GM18873 (cell line): ENCODE data around the gene ZNF277.

ENCODE experiments used
- ATAC-seq: cut with Tn5 transposase; IDR thresholded peaks from one replicate; pipeline ENCODE4 v1.9.1; 2021; ENCODE audit warnings: mild to moderate bottlenecking, moderate library complexity, moderate number of reproducible peaks; ENCODE audit not compliant: unreplicated experiment, low FRiP score

ZNF277 gene

DNA sequence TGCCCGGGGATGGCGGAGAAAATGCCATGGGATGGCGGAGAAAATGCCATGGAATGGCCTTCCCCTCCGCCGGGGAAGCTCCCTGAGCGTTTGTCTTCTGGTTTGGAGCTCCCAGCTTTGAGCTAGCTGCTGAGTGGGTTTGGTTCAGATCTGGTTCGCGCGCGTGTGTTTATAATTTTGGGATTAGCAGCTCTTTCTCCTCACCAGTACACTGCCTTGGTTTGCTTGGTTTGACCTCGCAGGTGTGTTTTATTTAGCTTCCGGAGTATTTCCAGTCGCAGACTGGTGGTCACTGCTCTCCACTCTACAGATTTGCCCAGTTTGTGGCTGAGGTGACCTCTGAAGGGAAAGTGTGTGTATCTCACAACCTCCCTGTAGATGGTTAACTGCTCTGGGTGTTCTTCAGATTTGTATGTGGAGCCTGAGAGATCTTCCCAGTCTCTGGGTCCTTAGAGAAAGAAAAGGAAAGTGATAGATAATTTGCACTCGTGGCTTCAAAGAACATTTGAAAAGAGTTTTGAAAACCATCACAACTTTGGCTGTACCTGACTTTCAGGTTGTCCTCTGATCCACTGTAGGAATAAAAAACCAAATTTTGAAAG, 597 bp downstream of the ZNF277 start:
- ATAC-seq, result no peak

DNA sequence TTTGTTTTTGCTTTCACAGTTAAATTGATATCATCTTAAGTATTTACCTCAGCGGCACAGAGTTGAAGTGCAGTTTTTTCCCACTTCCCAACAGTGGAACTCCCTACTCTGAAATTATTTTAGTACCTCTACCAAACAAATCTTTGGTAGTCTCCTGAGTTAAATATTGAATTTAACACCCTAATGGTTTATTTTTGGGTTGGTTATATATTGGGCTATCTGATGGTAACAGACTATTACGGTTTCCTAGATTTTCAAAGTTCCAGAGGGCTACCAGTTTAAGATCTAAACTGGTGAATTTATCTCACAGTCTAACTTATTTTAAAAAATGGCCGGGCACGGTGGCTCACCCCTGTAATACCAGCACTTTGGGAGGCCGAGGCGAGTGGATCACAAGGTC, 1.3 kb downstream of the ZNF277 start:
- ATAC-seq, result no peak

DNA sequence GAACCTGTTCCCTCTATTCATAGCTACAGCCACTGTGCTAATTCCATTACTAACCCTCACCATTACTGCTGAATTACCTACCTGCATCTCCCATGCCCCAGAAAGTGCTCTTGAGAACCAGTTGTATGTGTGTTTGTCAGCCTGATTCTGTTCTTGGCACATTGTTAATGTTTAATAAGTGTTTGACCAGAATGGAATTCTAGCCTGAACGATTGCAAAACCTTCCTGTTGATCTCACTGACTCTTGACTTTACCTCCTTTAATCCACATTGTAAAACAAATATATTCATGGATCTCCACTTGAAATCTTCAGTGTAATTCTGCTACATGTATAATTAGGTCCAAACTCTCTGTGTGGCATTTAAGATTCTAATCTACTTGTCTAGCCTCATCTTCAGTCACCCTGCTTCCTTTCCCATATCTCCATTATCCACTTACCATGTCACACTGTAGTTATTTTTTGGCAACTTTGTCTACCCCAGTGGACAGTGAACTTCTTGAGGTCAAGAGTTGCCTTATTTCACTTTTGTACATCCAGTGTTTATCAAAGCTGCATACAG, 4.9 kb downstream of the ZNF277 start:
- no peak for ATAC-seq

DNA sequence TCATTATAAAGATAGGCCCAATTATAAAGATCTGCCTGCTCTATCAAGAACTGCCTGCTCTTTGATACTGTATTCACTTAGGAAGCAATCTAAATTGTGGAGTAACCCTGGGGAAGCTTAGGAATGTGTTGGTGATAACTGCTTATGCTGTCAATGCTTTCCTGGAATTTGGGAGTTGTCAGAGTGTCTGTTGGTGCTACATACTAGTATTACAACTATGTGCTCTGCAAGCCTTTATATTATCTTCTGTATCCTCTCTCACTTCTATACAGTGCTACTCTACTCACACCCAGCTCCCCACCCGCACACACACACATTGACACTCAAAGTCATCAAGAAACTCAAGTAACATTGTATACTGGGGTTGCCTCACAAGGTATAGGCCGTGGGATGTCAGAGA, 6.1 kb downstream of the ZNF277 start:
- no peak for ATAC-seq

DNA sequence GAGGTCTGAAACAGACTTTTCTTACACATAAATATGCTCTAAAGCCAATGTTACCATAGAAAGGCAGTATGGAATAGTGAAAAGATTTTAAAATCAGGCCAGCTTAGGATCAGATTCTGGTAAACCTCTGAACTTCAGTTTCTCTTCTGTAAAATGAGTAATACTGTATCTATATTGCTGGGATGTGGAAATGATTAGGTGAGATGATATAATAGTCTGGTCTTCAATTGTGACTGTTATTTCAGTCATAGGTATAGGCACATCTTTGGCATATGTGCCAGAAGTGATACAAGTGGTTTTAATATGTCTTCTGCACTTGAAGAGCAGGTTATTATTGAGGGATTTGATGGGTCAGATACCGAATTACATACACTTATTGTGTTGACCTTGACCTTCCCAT, 7.2 kb downstream of the ZNF277 start:
- ATAC-seq, result no peak

DNA sequence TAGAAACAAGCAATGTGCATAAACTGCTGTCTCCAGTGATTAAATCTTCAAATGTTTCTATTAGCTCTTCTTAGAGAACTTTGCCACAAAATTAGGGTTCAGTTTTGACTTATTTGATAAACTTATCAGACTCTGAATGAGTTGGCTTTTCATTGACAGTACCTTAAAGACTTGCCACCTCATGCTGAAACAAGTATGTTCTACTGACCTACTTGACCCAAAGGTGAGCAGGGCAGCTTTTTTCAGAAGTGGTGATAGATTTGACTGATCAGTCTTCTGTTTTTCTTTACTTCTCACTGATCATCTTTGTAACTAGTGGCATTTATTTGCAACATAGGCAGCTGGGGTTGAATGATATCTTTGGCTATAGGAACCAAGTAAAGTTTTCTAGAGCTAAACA, 7.8 kb downstream of the ZNF277 start:
- ATAC-seq, result no peak

DNA sequence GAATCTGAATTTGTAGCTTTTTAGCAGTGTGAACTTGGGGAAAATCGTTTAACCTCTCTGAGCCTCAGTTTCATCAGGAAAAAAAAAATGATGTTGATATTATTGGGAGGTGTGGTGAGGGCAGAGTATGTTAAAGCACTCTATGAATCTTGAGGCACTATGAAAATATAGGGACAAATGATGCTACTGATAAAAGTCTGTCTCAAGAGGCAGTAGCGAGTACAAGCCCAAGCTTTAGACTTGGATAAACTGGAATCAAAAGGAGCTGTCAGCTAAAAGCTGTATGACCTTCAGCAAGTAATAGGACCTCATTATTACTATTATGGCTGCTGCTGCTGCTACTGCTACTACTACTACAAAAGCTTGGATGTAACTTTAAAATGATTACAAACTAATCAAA, 8.4 kb downstream of the ZNF277 start:
- no peak for ATAC-seq

DNA sequence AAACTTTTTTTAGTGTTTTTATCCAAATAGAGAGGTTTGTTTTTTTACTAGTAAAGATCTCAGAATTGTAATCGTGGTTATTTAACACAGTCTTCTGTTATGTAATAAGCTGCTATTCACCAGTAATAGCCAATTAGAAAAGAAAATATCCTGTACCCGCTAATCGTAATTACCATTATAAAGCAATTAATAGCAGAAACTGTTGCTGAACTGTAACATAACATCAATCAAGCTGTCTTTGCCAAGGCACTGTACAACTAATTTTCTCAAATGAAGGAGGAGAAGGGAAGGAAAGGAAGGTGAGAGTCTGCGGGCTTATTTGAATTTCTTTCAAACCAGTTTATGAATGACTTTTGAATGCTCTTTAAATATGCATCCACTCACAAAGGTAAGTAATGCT, 9.3 kb downstream of the ZNF277 start:
- no peak for ATAC-seq

DNA sequence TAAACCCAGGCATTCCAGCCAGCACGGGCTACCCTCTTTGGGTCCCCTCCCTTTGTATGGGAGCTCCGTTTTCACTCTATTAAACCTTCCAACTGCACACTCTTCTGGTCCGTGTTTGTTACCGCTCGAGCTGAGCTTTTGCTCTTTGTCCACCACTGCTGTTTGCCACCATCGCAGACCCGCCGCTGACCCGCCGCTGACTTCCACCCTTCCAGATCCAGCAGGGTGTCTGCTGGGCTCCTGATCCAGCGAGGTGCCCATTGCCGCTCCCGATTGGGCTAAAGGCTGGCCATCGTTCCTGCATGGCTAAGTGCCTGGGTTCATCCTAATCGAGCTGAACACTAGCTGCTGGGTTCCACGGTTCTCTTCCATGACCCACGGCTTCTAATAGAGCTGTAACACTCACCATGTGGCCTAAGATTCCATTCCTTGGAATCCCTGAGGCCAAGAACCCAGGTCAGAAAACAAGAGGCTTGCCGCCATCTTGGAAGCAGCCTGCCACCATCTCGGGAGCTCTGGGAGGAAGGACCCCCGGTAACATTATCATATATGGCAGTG, 14.5 kb downstream of the ZNF277 start:
- ATAC-seq, result no peak

DNA sequence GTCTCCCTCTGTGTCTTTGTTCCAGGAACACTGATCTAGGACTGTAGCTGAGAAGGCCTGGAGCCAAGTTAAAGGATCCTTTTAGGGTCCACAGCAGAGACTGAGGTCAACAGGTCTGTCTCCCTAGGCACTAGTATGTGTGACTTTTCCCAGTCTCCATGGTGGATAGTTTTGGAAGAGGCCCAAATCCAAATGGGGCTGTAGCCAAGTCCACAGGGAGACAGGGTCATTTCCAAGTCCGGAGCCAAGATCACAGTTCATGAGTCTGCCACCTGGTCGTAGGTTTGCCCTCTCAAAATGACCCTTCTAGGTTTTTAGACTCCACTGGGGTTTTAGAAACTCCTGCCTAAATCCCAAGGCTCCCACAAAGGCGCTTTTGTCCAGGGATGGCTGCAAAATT, 16.8 kb downstream of the ZNF277 start:
- no peak for ATAC-seq

DNA sequence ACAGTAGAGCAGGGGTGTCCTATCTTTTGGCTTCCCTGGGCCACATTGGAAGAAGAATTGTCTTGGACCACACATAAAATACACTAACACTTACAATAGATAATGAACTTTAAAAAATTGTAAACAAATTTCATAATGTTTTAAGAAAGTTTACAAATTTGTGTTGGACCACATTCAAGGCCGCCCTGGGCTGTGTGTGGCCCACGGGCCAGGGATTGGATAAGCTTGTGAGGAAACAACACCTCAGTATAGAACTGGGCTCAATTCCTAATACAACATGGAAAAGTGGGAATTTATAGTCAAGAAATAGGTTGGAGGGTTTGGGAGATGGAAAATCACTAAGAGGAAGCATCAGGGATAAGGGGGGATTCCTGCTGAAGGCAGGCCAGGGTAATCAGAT, 17.7 kb downstream of the ZNF277 start:
- no peak for ATAC-seq

DNA sequence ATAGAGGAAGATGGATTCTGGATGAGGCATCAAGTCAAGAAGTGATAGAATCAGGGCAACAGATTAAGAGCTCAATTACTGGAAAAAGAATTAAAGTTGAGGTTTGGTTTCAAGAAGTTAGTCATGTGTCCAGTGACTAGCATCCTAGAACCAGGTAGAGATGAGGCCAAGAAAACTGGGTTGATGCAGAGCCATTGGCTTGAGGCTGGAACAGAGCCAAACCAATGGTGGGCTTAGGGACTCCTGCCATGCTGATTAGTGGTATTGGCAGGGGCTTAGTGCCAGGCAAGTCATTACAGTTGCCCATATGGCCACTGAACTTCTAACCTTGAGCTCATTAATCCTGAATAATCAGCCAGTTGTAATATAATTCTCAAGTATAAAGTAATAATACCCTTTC, 18.5 kb downstream of the ZNF277 start:
- ATAC-seq, result no peak

DNA sequence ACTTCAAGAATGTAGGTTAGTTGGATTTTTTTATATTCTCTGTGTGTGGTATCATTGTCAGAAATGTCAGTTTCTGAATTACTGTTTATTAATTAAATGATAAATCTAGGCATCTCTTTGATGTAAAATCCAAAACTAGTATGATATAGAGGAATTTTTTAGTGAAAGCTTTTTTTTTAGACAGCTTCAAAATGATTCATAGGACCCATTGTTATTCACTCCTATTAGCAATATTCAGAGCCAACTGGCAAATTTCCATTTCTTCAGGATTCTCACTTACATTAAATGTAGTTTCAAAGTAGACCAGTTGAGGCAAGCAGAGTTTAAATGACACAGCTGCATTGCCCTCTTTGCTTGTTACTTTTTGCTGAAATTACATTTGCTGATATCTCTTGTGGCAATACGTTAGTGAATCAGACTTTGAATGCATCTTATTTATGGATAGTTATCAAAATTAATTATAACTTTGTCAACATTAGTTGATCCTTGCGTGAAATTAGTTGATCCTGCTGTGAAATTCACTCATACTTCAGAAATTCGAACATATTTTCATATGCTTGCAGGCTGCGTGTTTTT, 20.3 kb downstream of the ZNF277 start:
- no peak for ATAC-seq

DNA sequence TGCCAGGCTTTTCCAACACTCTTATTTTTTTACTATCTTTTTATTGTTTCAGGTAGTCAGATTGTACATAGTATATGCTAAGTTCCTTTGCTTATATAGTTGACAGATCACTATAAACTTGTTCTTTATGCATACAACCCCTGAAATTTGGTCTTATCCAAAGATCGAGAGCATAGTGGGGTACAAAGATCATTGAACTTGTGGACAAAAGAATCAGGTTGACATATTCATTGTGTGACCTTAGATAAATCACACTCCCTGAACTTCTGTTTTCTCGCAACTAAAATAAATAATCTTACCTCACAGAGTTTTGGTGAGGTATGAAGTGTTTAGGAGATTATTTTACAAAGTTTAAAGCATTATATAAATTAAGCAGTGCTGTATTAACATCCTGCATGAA, 22.1 kb downstream of the ZNF277 start:
- no peak for ATAC-seq

DNA sequence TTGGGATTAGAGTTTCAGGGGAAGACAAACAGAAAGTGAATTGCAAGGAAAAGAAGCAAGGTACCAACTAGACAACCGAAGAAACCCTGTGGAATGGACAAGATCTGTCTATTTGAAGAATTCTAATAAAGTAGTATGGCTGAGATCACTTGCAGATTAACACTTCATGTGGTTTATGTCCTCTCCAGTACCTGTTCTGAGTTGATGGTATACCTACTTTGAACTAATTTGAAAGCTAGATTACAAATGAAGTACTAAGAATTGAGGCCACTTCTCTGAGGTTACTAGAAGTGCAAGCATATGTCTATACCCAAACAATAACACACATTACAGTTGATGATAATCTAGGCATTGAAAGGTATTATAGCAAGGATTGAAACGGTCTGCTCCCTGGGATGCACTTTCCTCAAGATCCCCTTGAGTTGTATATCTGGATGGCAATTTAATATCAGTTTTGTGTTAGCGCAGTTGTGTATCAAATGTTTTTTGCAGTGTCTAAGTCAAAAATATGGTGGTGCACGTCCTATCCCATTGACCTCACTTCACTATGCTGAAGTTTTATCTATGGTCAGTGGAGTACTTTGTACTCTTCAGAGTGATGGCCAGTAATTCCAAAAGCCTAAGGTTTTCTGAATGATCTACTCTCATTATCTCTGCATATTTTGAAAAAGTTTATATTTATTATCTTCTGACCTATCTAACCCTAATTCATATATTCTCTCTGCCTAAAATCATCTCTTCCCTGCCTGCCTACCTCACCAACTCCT, 25.9 kb downstream of the ZNF277 start:
- ATAC-seq, result no peak

DNA sequence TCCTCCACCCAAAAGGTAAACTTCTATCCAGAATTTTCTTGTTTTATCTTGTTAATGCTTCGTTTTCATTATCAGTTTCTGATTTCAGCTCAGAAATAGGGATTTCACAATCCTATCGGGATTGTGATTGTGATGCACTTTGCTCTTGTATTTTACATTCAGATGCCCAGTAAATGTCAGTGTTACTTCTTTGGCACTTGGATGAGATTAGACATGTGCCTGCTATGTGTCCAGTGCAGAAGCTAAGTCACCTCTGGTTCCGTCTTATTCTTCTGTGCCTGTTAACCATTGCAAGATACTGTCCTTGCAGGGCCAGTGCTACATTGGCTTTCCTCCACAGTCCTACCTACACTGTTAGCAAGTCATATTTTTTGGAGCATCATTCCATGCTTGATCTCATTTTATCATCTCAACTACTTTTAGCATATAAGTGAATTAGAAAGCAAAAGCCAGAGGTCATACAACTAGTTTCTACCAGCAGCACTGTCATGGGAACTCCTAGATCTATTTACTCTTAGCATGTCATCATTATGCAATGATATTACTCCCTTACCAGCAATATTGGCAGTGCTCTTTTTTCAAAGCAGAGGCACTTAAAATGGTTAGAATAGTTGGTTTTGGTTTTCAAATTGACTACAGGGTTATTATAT, 26.7 kb downstream of the ZNF277 start:
- no peak for ATAC-seq

DNA sequence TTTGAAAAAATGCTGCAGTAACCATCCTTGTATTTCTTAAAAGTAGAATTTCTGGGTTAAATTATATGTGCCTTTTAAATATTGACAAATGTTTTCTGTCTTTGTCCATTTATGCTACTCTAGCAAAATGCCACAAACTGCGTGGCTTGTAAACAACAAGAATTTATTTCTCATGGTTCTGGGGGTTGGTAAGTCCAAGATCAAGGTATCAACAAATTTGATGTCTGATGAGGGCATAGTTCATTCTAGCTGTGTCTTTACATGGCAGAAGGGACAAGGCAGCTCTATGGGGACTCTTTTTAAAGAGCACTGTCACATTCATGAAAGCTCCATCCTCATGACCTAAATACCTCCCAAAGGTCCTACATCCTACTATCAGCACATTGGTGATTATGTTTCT, 27.7 kb downstream of the ZNF277 start:
- no peak for ATAC-seq

DNA sequence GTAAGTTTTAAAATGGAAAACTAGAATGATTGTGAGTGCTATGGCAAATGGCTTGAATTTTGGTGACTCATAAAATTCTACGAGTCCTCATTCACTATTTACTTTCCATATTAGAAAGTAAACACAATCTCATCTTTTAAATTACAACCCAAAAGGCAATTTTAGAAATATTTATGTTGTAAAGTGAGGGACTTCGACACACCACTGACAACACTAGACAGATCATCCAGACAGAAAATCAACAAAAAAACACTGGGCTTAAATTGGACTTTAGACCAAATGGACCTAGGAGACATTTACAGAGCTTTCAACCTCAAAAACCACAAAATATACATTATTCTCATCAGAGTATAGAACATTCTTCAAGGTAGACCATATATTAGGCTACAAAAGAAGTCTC, 30.1 kb downstream of the ZNF277 start:
- ATAC-seq, result no peak

DNA sequence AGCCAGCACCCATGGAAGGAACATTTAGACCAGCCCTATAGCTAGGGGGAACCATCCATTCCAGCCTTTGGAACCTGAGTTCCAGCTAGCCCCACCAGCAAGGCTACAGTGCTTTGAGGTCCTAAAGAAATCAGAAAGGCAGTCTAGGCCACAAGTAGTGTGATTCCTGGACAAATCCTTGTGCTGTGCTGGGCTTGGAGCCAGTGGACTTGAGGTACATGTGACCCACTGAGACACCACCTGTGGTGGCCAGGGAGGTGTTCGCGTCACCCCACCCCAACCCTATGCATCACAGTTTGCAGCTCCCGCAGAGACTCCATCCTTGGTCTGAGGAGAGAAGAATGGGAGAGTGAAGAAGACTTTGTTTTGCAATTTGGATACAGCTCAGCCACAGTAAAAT, 31.8 kb downstream of the ZNF277 start:
- no peak for ATAC-seq

DNA sequence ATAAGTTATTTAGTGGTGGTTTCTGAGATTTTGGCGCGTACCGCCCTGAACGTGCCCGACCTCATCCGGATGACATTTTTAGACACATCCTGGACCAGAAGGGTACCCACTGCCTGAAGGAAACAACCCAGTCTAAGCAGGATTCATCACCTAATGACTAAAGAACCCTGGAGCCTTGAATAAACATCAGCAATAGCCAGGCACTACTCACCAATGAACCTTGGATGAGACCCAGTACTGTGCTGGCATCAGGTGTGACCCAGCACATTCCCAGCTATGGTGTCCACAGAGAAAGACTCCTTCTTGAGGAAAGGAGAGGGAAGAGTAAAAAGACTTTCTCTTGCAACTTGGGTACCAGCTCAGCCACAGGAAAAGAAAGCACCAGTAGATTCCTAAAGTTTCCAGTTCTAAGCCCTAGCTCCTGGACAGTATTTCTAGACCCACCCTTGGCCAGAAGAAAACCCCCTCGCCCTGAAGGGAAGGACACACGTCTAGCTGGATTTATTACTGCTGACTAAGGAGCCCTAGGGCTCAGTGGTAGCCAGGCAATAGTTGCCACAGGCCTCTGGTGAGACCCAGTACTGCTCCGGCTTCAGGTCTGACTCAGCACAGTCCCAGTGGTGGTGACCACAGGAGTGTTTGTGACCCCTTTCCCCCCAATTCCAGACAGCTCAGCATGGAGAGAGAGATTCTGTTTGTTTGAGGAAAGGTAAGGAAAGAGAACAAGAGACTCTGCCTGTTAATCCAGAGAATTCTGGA, 32.5 kb downstream of the ZNF277 start:
- no peak for ATAC-seq
